Tibial nerve (tissue), 4 donors: Measurements from ENCODE around the gene AQP3. TPM values are rescaled to one million over a fixed set of nuclear protein-coding genes. Genes with fewer than 3 reads are reported as not detected.
A peak's percentile ranks its signal among the peaks of the same experiment; 100 is the strongest.

ENCODE experiments used
- DNase-seq, 2 donors: peaks; one replicate each; pipeline ENCODE4 v3.0.0-alpha.2; 2019; ENCODE audit warnings: low spot score in 2 of 2
- H3K27ac ChIP-seq, 4 donors: fragments of 200-600 bp; sonication (generic) in 3 of 4; one replicate each; pipeline ENCODE4 v1.5.1; 2017 to 2019; ENCODE audit warnings: mild to moderate bottlenecking in 1 of 4
- H3K27me3 ChIP-seq, 2 donors: fragments of 200-600 bp; sonication (generic) in 1 of 2; one replicate each; pipeline versions ENCODE4 v1.5.1 to v1.6.0; 2017 to 2019
- H3K36me3 ChIP-seq, 3 donors: fragments of 200-600 bp; sonication (generic); one replicate each; pipeline ENCODE4 v1.5.1; 2018 to 2019
- H3K4me1 ChIP-seq, 4 donors: fragments of 200-600 bp; sonication (generic) in 3 of 4; one replicate each; pipeline ENCODE4 v1.5.1; 2017 to 2019
- H3K4me3 ChIP-seq, 4 donors: fragments of 200-600 bp; sonication (generic) in 3 of 4; one replicate each; pipeline ENCODE4 v1.5.1; 2017 to 2019; ENCODE audit warnings: mild to moderate bottlenecking in 1 of 4, moderate library complexity in 1 of 4
- H3K9me3 ChIP-seq, 4 donors: fragments of 200-600 bp; sonication (generic) in 3 of 4; one replicate each; pipeline ENCODE4 v1.5.1; 2017 to 2019
- EP300 ChIP-seq, 2 donors: sonication (generic); formaldehyde crosslinking; IDR thresholded peaks; one replicate each; pipeline ENCODE4 v1.6.1; 2017; ENCODE audit warnings: antibody characterized with exemption in 2 of 2, mild to moderate bottlenecking in 1 of 2
- POLR2A ChIP-seq, 2 donors: fragments of 450-650 bp; IDR thresholded peaks; one replicate each; pipeline ENCODE4 v1.6.1; 2017; ENCODE audit warnings: antibody characterized with exemption in 2 of 2, mild to moderate bottlenecking in 2 of 2, moderate library complexity in 2 of 2
- WGBS, 2 donors: methylation state at CpG; one replicate each; pipeline ENCODE4 v1.1.5; 2018; 5-methylcytosine and 5-hydroxymethylcytosine counted together
- total RNA-seq, 4 donors: library from RNA; depleted of rRNA; stranded (reverse); fragments of >200 nt; gene quantifications; one replicate each; pipeline ENCODE4 v1.1.0, GENCODE V29; 2016
- TF ChIP-seq, protein P1 (sequence below), 5 experiments: fragments of 200-600 bp in 3 of 5; fragments of 450-650 bp in 2 of 5; sonication (generic) in 3 of 5; IDR thresholded peaks; one replicate each; pipeline ENCODE4 v1.5.1; 2016 to 2019; ENCODE audit warnings: antibody characterized with exemption in 5 of 5, mild to moderate bottlenecking in 3 of 5, moderate library complexity in 2 of 5

Gene AQP3
- total RNA-seq, 4 donors from 2014 or later = 41.1 to 200 (median 96.8) TPM

DNA sequence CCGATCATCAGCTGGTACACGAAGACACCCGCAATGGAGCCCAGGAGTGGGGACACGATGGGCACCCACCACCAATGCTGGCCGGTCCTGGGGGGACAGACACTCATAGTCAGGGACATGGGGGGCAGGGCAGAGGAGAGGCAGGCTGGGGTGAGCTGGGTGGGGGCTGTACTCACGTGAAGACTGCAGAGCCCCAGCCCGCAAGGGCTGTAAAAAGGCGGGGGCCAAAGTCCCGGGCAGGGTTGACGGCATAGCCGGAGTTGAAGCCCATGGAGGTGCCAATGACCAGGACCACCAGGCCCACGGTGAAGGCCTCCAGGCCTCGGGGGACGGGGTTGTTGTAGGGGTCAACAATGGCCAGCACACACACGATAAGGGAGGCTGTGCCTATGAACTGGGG, 5.3 kb downstream of the AQP3 start:
- 89% methylated on average over 12 to 13 of the region's 15 CpGs for WGBS, 2 donors
- H3K27me3 ChIP-seq = no peaks in the 10 kb centered on the region
- no peak for TF ChIP-seq EP300 (IDR thresholded peaks at IDR 0.05)
- no peaks in the 10 kb centered on the region for H3K9me3 ChIP-seq
- peaks cover 0 to 19% (median 4%) of the 10 kb centered on the region in 4 donors for H3K4me1 ChIP-seq
- no peak for DNase-seq
- H3K36me3 ChIP-seq = peaks cover 0 to 14% (median 0%) of the 10 kb centered on the region in 3 donors
- H3K27ac ChIP-seq = no peak overlapping the region
- H3K4me3 ChIP-seq = no peak overlapping the region

- no peak overlapping the region for H3K27ac ChIP-seq
- H3K4me3 ChIP-seq = no peak overlapping the region
- WGBS, 2 donors = 73 to 81% methylated on average over 1 of the region's 1 CpG
- TF ChIP-seq EP300 (IDR thresholded peaks at IDR 0.05) = no peak
- no peak for TF ChIP-seq POLR2A (IDR thresholded peaks at IDR 0.05)
- TF ChIP-seq, protein P1, sequence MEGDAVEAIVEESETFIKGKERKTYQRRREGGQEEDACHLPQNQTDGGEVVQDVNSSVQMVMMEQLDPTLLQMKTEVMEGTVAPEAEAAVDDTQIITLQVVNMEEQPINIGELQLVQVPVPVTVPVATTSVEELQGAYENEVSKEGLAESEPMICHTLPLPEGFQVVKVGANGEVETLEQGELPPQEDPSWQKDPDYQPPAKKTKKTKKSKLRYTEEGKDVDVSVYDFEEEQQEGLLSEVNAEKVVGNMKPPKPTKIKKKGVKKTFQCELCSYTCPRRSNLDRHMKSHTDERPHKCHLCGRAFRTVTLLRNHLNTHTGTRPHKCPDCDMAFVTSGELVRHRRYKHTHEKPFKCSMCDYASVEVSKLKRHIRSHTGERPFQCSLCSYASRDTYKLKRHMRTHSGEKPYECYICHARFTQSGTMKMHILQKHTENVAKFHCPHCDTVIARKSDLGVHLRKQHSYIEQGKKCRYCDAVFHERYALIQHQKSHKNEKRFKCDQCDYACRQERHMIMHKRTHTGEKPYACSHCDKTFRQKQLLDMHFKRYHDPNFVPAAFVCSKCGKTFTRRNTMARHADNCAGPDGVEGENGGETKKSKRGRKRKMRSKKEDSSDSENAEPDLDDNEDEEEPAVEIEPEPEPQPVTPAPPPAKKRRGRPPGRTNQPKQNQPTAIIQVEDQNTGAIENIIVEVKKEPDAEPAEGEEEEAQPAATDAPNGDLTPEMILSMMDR (IDR thresholded peaks at IDR 0.05) = no peak
- H3K27me3 ChIP-seq = no peaks in the 10 kb centered on the region
- no peaks in the 10 kb centered on the region for H3K9me3 ChIP-seq
- no peak for DNase-seq
- peaks cover 0 to 14% (median 0%) of the 10 kb centered on the region in 3 donors for H3K36me3 ChIP-seq
- H3K4me1 ChIP-seq = peaks cover 0 to 14% (median under 1%) of the 10 kb centered on the region in 4 donors
Measured at GRCh38 chr9:33440609-33441008, 6.8 kb downstream of the AQP3 start.

DNA sequence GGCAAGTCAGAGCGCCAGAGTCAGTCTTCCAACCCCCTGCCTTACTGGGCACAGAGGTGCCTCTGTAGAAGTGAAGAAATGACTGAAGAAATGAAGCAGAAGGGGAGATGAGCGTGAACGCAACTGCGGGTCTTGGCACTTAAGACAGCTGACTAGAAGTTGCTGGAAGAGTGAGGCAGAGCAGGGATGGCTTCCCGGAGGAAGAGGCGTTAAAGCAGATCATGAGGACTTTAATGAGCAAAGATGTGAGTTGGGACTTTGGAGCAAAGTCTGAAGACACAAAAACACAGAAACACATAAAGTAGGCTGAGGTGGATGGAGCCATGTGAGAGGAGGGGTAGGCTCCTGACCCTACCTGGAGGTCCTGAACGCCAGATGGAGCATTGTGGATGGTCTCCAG, 7.2 kb downstream of the AQP3 start:
- H3K27me3 ChIP-seq = no peaks in the 10 kb centered on the region
- H3K27ac ChIP-seq = no peak overlapping the region
- H3K4me1 ChIP-seq = peaks cover 0 to 14% (median 0%) of the 10 kb centered on the region in 4 donors
- WGBS, 2 donors = 89 to 93% methylated on average over 7 of the region's 7 CpGs
- H3K9me3 ChIP-seq = no peaks in the 10 kb centered on the region
- H3K4me3 ChIP-seq = no peak overlapping the region
- DNase-seq = no peak
- TF ChIP-seq, protein P1 (IDR thresholded peaks at IDR 0.05) = no peak
- TF ChIP-seq POLR2A (IDR thresholded peaks at IDR 0.05) = no peak
- no peak for TF ChIP-seq EP300 (IDR thresholded peaks at IDR 0.05)
- H3K36me3 ChIP-seq = peaks cover 0 to 14% (median 0%) of the 10 kb centered on the region in 3 donors

GRCh38 chr9:33439731-33440130, 7.7 kb downstream of the AQP3 start:
- DNase-seq = no peak
- peak overlapping the region in 1 of 4 donors; percentile 27 for H3K27ac ChIP-seq
- H3K36me3 ChIP-seq = peaks cover 0 to 14% (median 0%) of the 10 kb centered on the region in 3 donors
- 40 to 53% methylated on average over 6 of the region's 6 CpGs for WGBS, 2 donors
- H3K4me1 ChIP-seq = peaks cover 0 to 14% (median 0%) of the 10 kb centered on the region in 4 donors
- no peaks in the 10 kb centered on the region for H3K9me3 ChIP-seq
- TF ChIP-seq EP300 (IDR thresholded peaks at IDR 0.05) (no peak), POLR2A (IDR thresholded peaks at IDR 0.05) (no peak)
- TF ChIP-seq, protein P1 (IDR thresholded peaks at IDR 0.05) = no peak
- no peak overlapping the region for H3K4me3 ChIP-seq
- H3K27me3 ChIP-seq = no peaks in the 10 kb centered on the region

GRCh38 chr9:33438926-33439680, 8.3 kb downstream of the AQP3 start:
- TF ChIP-seq, protein P1 (IDR thresholded peaks at IDR 0.05) = no peak
- TF ChIP-seq POLR2A (IDR thresholded peaks at IDR 0.05) (no peak), EP300 (IDR thresholded peaks at IDR 0.05) (no peak)
- H3K4me1 ChIP-seq = peaks cover 0 to 14% (median 0%) of the 10 kb centered on the region in 4 donors
- H3K27ac ChIP-seq = peak overlapping the region in 1 of 4 donors; percentile 27
- no peak overlapping the region for H3K4me3 ChIP-seq
- 45 to 58% methylated on average over 7 of the region's 7 CpGs for WGBS, 2 donors
- H3K27me3 ChIP-seq = no peaks in the 10 kb centered on the region
- no peak for DNase-seq
- no peaks in the 10 kb centered on the region for H3K9me3 ChIP-seq
- H3K36me3 ChIP-seq = peaks cover 0 to 14% (median 0%) of the 10 kb centered on the region in 3 donors
